ENCODE data around the gene ANKS1B.
"Not testable (repeated sequence)": the region's sequence is repeated elsewhere in the genome, so short reads cannot be mapped to it uniquely, and the experiment has no call there.

Gene ANKS1B

DNA sequence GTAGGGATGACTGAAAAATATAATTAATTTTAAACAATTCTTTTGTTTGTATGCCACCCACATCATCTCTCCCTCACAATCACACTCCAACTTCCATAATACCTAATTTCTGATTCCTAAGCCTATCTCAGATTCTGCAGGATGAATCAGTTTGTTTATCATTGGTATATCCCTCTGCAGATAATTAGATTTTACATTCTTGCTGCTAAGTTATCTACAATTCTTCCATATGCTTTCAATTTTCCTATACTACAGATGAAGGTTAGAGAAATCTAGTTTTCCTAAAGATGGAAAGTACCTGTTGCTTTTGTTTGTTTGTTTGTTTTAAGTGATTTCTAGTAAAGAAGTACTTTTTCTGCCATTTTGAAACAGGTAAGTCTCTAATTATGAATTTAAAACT lies 105.3 kb downstream of the ANKS1B start:
- DNase-seq (ENCODE audit: extremely low read depth in 1 of 2, low read depth in 1 of 2): no peak

DNA sequence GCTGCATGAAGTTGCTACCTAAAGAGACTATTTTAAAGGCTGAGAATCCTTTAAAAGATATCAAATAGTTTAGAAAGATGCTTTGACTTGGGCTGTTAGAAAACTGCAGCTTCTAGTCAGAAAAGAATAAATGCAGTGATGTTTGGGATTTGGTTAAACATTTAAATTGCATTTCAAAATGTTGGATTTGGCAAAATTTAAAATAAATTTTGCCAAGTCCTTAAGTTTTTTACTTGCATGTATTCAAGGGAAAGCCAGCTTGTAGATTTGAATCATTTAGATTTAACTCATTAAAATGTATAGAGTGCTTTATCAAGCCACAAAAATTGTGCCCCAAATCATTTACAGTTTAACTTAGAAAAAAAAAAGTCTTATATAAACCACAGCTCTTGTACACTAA lies 109.7 kb downstream of the ANKS1B start:
- no peak for DNase-seq (ENCODE audit: extremely low read depth in 1 of 2, low read depth in 1 of 2)

GRCh38 chr12:99870085-99870484 lies 114.7 kb downstream of the ANKS1B start:
- no peak for DNase-seq (ENCODE audit: extremely low read depth in 1 of 2, low read depth in 1 of 2)

DNA sequence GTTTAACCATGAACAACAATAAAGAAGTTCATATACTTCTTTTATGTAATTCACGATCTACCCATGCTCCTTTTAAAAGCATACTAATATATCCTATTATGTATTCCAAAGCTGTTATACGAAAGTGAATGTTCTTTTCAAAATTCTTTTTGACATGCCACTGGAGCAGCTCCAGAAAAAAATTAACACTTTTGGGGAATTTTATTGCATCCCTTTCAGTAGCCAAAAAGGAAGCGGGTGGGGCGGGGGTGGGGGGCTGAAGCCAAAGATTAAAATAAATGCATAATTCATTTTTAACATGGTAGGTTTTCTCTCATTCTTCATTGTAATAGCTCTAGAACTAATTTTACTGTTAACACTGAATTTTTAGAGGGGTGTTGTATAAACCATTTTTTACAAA lies 123.0 kb downstream of the ANKS1B start:
- no peak for DNase-seq (ENCODE audit: extremely low read depth in 1 of 2, low read depth in 1 of 2)

GRCh38 chr12:99859126-99859525 lies 125.6 kb downstream of the ANKS1B start:
- DNase-seq (ENCODE audit: extremely low read depth in 1 of 2, low read depth in 1 of 2): no peak

- no peak for DNase-seq (ENCODE audit: extremely low read depth in 1 of 2, low read depth in 1 of 2)
These were observed 132.1 kb downstream of the ANKS1B start for GRCh38 chr12:99852666-99853065.

DNA sequence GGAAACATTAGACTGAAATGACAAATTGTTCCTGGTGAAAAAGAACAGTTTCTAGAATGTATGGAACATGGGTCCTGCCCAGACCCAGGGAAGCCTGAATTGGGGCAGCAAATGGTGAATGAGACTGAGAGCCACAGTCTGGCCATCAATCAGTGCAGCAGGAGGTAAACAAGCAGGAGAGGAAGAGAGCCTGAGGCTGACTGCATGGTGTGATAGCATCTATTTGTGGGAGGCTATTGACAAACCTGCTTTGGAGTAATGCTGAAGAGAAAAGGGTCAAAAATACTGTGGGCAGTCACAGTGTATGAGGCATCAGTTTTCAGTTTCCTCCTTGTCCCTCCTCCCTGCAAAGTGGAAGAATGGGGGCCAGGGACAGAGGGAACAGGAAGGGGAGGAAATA lies 136.8 kb downstream of the ANKS1B start:
- DNase-seq (ENCODE audit: extremely low read depth in 1 of 2, low read depth in 1 of 2): no peak

GRCh38 chr12:99834710-99835109 lies 150.0 kb downstream of the ANKS1B start:
- DNase-seq (ENCODE audit: extremely low read depth in 1 of 2, low read depth in 1 of 2): no peak

DNA sequence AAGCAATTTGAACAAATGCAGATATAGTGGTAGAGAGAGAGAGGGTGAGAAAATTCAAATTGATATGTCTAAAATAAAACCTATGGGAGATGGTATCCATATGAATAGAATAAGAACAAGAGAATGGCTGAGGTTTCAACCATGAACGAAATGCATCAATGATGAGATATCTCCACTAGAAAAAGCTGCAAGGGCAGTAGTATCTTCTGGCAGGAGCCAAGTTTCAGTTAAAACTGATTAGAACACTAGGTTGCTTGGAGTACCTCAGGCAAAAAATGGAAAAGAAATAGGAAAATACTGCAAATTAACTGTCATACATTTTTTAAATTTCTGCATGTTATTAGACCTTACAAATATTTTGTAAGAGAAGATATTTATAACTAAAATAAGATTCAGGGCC lies 151.3 kb downstream of the ANKS1B start:
- no peak for DNase-seq (ENCODE audit: extremely low read depth in 1 of 2, low read depth in 1 of 2)

DNA sequence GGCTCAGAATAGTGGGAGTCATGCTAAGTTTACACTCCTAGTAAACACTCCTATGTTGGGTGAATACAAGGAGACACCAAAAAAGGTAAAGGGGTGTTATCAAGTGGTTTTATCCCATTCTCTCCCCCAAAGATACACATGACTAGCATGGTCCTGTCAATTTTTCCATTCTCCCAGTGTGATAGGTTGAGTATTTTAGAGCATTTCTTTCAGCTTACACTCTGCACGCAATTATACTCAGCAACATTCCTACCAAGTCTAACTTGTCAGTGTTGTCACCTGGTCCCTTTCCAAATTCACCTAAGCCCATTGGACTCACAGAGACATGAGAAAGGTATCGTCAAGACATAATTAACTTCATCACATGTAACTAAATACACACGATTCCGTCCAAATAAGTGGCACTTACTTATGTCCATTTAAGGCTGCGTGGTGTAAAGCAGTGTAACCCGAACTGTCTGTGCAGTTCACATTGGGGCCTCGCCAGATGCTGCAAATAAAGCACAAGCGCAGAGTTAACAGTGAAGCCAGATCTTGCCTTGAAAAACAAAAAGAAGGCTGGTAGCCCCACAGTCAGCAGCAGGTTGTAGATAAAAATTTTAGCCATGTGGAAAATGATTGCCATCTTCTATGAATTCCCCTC lies 159.7 kb downstream of the ANKS1B start:
- DNase-seq (ENCODE audit: extremely low read depth in 1 of 2, low read depth in 1 of 2): no peak

- no peak for DNase-seq (ENCODE audit: extremely low read depth in 1 of 2, low read depth in 1 of 2)
These were observed 162.5 kb downstream of the ANKS1B start for GRCh38 chr12:99822273-99822672.

- no peak for DNase-seq (ENCODE audit: extremely low read depth in 1 of 2, low read depth in 1 of 2)
These were observed 173.8 kb downstream of the ANKS1B start for GRCh38 chr12:99810718-99811593.

DNA sequence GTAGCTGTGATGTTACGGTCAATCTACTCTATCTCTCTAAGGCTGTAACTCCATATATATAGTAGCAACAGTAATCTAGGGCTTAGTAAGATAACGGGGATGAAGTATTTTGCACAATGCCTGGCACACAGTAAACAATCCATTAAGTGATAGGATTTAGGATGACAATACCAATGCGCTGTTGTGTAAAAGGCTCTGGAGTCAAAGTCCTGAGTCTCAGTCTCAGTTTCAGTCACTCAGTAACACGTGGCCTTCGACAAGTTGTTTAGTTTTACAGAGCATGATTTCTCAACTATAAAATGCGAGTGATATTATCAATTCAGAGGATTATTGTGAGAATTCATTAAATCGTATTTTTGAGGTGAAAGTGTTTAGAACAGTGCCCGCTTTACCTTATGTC lies 174.8 kb downstream of the ANKS1B start:
- no peak for DNase-seq (ENCODE audit: extremely low read depth in 1 of 2, low read depth in 1 of 2)

DNA sequence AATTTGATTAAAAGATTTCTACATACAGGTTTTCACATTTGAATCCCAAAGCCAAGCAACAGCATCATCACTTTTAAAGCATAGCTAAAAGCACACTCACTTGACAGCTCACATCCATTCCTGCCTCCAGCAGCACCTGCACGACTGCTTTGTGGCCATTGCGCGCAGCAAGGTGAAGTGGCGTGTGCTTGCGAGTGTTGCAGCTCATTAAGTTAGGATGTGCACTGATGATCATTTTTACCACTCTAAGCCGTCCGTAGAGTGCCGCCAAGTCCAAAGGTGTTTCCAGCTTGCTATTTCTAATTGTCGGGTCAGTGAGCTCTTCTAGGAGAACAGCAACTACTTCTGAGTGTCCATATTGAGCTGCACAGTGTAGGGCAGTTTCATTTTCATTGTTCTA lies 178.4 kb downstream of the ANKS1B start:
- no peak for DNase-seq (ENCODE audit: extremely low read depth in 1 of 2, low read depth in 1 of 2)

DNA sequence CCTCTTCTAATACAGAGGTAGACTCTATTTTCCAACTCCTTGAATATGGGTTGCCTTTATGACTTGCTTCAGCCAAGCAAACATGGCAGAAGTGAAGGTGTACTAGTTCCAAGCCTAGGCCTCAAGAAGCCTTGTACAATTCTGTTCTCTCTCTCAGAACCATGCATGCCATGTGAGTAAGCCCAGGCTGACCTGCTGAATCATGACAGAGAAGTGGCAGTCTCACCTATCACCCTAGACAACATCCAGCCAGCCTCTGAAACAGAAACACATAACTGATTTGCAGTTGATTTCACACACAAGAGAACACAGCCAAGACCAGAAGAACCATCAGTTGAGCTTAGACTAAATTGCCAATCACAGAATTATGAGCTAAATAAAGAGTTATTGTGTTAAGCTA lies 180.0 kb downstream of the ANKS1B start:
- no peak for DNase-seq (ENCODE audit: extremely low read depth in 1 of 2, low read depth in 1 of 2)

DNA sequence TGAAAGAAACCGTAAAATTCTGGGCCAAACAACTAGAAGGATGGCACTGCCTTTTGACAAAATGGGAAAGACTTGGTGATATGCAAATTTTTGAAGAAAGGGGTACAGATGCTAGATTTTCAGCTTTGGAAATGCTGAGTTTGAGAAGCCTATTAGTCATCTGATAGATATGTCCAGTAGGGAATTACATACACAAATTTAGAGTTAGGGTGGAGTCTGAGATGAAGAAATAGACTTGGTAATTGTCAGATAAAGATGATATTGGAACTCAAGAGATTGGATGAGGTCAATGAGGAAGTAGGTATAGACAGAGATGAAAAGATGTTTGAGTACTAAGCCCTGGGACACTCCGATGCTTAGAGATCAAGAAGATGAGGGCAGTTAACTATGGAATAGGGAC lies 184.1 kb downstream of the ANKS1B start:
- no peak for DNase-seq (ENCODE audit: extremely low read depth in 1 of 2, low read depth in 1 of 2)

DNA sequence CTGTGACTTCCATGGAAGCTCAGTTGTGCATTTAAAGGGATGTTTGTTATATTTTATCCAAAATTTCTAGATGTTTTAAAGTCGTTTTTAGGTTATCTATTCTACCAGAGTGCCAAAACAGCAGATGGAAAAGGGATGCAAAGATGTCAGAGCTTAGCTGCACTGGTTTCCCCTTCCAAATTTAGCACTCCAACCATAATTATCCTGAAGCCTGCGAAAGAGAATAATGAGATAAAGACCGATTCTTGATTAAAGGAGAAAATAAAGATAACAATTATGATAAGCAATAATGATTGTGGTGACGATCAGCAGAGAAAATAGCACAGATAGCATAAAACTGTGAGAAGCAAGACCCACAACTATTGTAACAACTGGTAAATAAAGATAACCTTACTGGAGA lies 186.8 kb downstream of the ANKS1B start:
- DNase-seq (ENCODE audit: extremely low read depth in 1 of 2, low read depth in 1 of 2): not testable (repeated sequence)

- DNase-seq (ENCODE audit: extremely low read depth in 1 of 2, low read depth in 1 of 2): no peak
These were observed 201.3 kb downstream of the ANKS1B start for GRCh38 chr12:99783421-99783820.

GRCh38 chr12:99772274-99772673 lies 212.5 kb downstream of the ANKS1B start:
- DNase-seq (ENCODE audit: extremely low read depth in 1 of 2, low read depth in 1 of 2): no peak

DNA sequence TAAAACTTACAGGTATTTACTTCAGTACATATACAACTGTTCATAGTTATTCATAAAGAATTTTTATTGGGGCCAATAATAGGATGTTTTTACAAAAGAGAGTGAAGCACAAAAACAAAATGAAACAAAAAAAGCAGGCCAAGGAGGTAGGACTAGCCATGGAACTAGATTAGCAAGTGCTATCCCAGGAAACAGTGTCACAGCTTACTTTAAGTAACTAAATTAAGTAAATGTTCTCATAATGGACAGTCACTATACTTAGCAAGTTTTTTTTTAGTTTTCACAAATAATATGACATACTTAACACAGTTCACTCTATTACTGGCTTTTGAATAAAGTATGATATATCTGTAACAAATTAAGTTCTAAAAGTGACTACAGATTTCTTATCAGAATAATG lies 213.1 kb downstream of the ANKS1B start:
- no peak for DNase-seq (ENCODE audit: extremely low read depth in 1 of 2, low read depth in 1 of 2)

DNA sequence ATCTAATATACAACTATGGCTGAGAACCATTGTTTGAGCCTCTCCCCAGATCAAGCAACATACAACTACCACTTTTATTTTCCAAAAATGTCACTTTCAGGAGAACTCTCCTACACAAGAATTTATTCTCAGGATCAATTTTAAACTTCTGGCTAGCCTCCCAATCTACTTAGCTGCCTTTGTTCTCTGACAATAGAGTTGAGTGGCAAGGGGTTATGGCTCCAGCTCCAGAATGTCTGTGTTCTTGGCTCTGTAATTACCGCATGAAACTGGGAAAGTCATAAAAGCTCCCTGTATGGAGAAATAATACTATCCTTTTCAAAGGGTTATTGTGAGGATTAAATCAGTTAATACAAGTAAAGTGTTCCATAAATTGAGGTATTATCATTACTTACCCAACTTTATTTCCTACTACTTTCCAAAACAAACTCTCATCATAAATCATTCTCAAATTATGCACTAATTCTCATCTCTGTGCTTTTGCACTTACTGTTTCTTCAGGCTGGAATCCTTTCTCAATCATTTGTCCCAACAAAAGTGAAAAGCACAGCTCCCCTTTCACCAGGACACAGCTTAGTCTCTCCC lies 215.2 kb downstream of the ANKS1B start:
- no peak for DNase-seq (ENCODE audit: extremely low read depth in 1 of 2, low read depth in 1 of 2)

- DNase-seq (ENCODE audit: extremely low read depth in 1 of 2, low read depth in 1 of 2): no peak
These were observed 216.0 kb downstream of the ANKS1B start for GRCh38 chr12:99768758-99769157.
